ENCODE data around the gene MMP19.

DNA sequence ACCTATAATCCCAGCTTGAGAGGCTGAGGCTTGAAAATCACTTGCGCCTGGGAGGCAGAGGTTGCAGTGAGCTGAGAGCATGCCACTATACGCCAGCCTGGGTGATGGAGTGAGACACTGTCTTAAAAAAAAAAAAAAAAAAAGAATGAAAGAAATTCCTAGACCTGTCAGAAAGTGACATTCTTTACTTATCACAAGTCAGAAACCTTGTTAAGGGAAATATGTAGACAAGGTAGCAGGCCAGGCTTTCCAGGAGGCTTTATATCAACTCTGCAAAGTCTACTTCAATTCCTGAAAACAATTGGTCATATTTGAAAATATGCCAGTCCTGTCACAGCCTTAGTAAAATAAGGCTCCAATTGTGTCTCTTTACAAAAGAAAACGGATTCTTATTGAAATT is 19.1 kb upstream of the MMP19 start:
- TF ChIP-seq EZH2phosphoT487 (IDR thresholded peaks at IDR 0.05; ENCODE audit: insufficient read depth, low read depth) (no peak), EZH2 (IDR thresholded peaks at IDR 0.05; ENCODE audit: insufficient read depth, poor library complexity, severe bottlenecking) (no peak)

Measured in GM23248 (cell line).